Ovary (tissue), 9 donors: ENCODE measurements around the gene PCGF2. TPM values are rescaled to one million over a fixed set of nuclear protein-coding genes. Genes with fewer than 3 reads are reported as not detected.
A peak's percentile ranks its signal among the peaks of the same experiment; 100 is the strongest.

ENCODE experiments used
- DNase-seq, 5 donors: peaks; one replicate each; pipeline ENCODE4 v3.0.0-alpha.2; 2019 to 2020
- H3K27ac ChIP-seq, 2 donors: fragments of 200-600 bp; one replicate each; pipeline versions ENCODE4 v1.5.1 to v1.8.0; 2019 to 2022
- H3K27me3 ChIP-seq: fragments of 200-600 bp; one replicate; pipeline ENCODE4 v1.8.0; 2022
- H3K36me3 ChIP-seq: fragments of 200-600 bp; sonication (generic); one replicate; pipeline ENCODE4 v1.5.1; 2019
- H3K4me1 ChIP-seq: one replicate; pipeline ENCODE4 v1.8.1; 2013; ENCODE audit warnings: mild to moderate bottlenecking, moderate library complexity; ENCODE audit not compliant: insufficient read depth
- H3K4me3 ChIP-seq: fragments of 200-600 bp; sonication (generic); one replicate; pipeline ENCODE4 v1.5.1; 2017
- H3K9me3 ChIP-seq, 2 donors: fragments of 200-600 bp in 1 of 2; sonication (generic) in 1 of 2; one replicate each; pipeline versions ENCODE4 v1.5.1 to v1.8.1; 2013 to 2019; ENCODE audit warnings: mild to moderate bottlenecking in 1 of 2, moderate library complexity in 1 of 2
- CTCF ChIP-seq, 3 donors: fragments of 450-650 bp in 2 of 3; fragments of 200-600 bp in 1 of 3; IDR thresholded peaks; one replicate each; pipeline versions ENCODE4 v1.5.1 to v1.8.0; 2016 to 2022; ENCODE audit warnings: antibody characterized with exemption in 3 of 3, mild to moderate bottlenecking in 1 of 3
- EP300 ChIP-seq: sonication (generic); formaldehyde crosslinking; IDR thresholded peaks from one replicate; pipeline ENCODE4 v1.6.1; 2017; ENCODE audit warnings: antibody characterized with exemption
- POLR2A ChIP-seq: fragments of 450-650 bp; IDR thresholded peaks from one replicate; pipeline ENCODE4 v1.6.1; 2017; ENCODE audit warnings: antibody characterized with exemption, mild to moderate bottlenecking, moderate library complexity
- WGBS, 3 donors: extraction: QIAGEN DNeasy Blood & Tissue Kit in 1 of 3; methylation state at CpG; one replicate each; pipeline versions ENCODE4 v1.1.5 to v1.1.7; 2013 to 2017; 5-methylcytosine and 5-hydroxymethylcytosine counted together
- intact Hi-C, 4 donors: fragments of 100-400 bp; cut with DNase I; formaldehyde crosslinking; loops; one replicate each; pipeline versions ENCODE4 v1.11.0 to v1.15.1; 2022 to 2023
- polyA plus RNA-seq, 2 donors: library from polyadenylated mRNA; stranded (reverse); fragments of 200-250 nt in 1 of 2; fragments of 350-450 nt in 1 of 2; fragmentation: Illumina TruSeq in 1 of 2; extraction: RNeasy Lipid Tissue Mini Kit (QIAGEN cat#74804) in 1 of 2; gene quantifications; one replicate each; pipeline ENCODE4 v1.2.3, GENCODE V29; 2013 to 2014
- total RNA-seq, 7 donors: library from RNA; depleted of rRNA in 2 of 7; stranded (reverse); fragments of >200 nt in 2 of 7; fragmentation: NEBNext Ultra II Directional in 3 of 7; extraction: Animal tissue kit (Norgen Biotek cat#: 25700) in 3 of 7; gene quantifications; one replicate each; pipeline versions ENCODE4 v1.1.0 to v1.2.4, GENCODE V29; 2016 to 2023
- donor health status: DM: no; HTN: no; CAD: no; lungs with moderate emphysema.
- donor health status: DM: no; HTN: no; CAD: no.
- donor health status: Bipolar disorder and iron deficiency.
- donor health status: DM: yes; HTN: yes; CAD: no.
- donor health status: DM: no; HTN: no; CAD: no.
- donor health status: DM: yes; HTN: yes; CAD: no.

PCGF2 gene
- total and polyA plus RNA-seq, 9 donors: 7.4 to 92.7 (median 62.3) TPM

GRCh38 chr17:38738007-38738662 is 10.0 kb downstream of the PCGF2 start:
- Histone ChIP-seq H3K9me3 (no peaks in the 10 kb centered on the region), H3K4me1 (peaks cover 14% of the 10 kb centered on the region), H3K27me3 (no peaks in the 10 kb centered on the region), H3K27ac (no peak overlapping the region), H3K4me3 (no peak overlapping the region), H3K36me3 (no peaks in the 10 kb centered on the region)
- WGBS, 3 donors: 87 to 90% (median 88%) methylated on average over 14 of the region's 14 CpGs
- DNase-seq: no peak
- intact Hi-C loops: loop anchor here (5.0 kb wide), 1 partner anchor 61 kb away; no protein-coding TSS in a partner anchor
- TF ChIP-seq POLR2A (no peak), CTCF (IDR thresholded peaks at IDR 0.05) (no peak), EP300 (no peak)

- Histone ChIP-seq H3K4me1 (peaks cover 6% of the 10 kb centered on the region), H3K4me3 (no peak overlapping the region), H3K36me3 (no peaks in the 10 kb centered on the region), H3K27ac (no peak overlapping the region), H3K9me3 (no peaks in the 10 kb centered on the region), H3K27me3 (no peaks in the 10 kb centered on the region)
- DNase-seq: peak in 4 of 5 donors; percentile 76 to 81 (median 78)
- WGBS, 3 donors: 44 to 47% (median 45%) methylated on average over 23 of the region's 23 CpGs
- intact Hi-C loops: loop anchor here (5.0 kb wide), 1 partner anchor 58 kb away; no protein-coding TSS in a partner anchor
- TF ChIP-seq CTCF (IDR thresholded peaks at IDR 0.05) (peak; percentile 67 to 91 (median 90)), POLR2A (no peak)
These were observed 12.8 kb downstream of the PCGF2 start for GRCh38 chr17:38735161-38735997.

GRCh38 chr17:38733982-38734973 is 13.9 kb downstream of the PCGF2 start:
- H3K4me1 ChIP-seq: peaks cover 7% of the 10 kb centered on the region
- H3K9me3 ChIP-seq: no peaks in the 10 kb centered on the region
- intact Hi-C loops: loop anchor here in 1 of 4 donors (5.0 kb wide), 1 partner anchor 42 kb away; no protein-coding TSS in a partner anchor
- H3K4me3 ChIP-seq: no peak overlapping the region
- no peaks in the 10 kb centered on the region for H3K27me3 ChIP-seq
- no peak for DNase-seq
- 56 to 67% (median 59%) methylated on average over 15 of the region's 15 CpGs for WGBS, 3 donors
- H3K27ac ChIP-seq: no peak overlapping the region
- TF ChIP-seq CTCF (IDR thresholded peaks at IDR 0.05) (no peak), EP300 (no peak), POLR2A (no peak)
- H3K36me3 ChIP-seq: no peaks in the 10 kb centered on the region
